Measurements from ENCODE around the gene PTPRN2.
"Not testable (repeated sequence)": the region's sequence is repeated elsewhere in the genome, so short reads cannot be mapped to it uniquely, and the experiment has no call there.

PTPRN2 gene

GRCh38 chr7:158407581-158408317 is 179.9 kb downstream of the PTPRN2 start:
- no peak for TF ChIP-seq CTCF (IDR thresholded peaks at IDR 0.05; ENCODE audit: borderline replicate concordance, insufficient read depth, low read depth, low read length)

GRCh38 chr7:158406801-158407200 is 180.8 kb downstream of the PTPRN2 start:
- no peak overlapping the region for H3K4me3 ChIP-seq (ENCODE audit: low read depth, low read length)
- no peak for TF ChIP-seq CTCF (IDR thresholded peaks at IDR 0.05; ENCODE audit: borderline replicate concordance, insufficient read depth, low read depth, low read length)

More at GRCh38 chr7:158407581-158408317, 179.9 kb downstream of the PTPRN2 start:
- H3K4me3 ChIP-seq (ENCODE audit: low read depth, low read length): no peak overlapping the region

- no peak for TF ChIP-seq CTCF (IDR thresholded peaks at IDR 0.05; ENCODE audit: borderline replicate concordance, insufficient read depth, low read depth, low read length)
These were observed 181.3 kb downstream of the PTPRN2 start for GRCh38 chr7:158406364-158406763.

GRCh38 chr7:158405771-158406170 is 181.9 kb downstream of the PTPRN2 start:
- not testable (repeated sequence) for H3K4me3 ChIP-seq (ENCODE audit: low read depth, low read length)

More at GRCh38 chr7:158406364-158406763, 181.3 kb downstream of the PTPRN2 start:
- no peak overlapping the region for H3K4me3 ChIP-seq (ENCODE audit: low read depth, low read length)

GRCh38 chr7:158405324-158405723 is 182.3 kb downstream of the PTPRN2 start:
- no peak for TF ChIP-seq CTCF (IDR thresholded peaks at IDR 0.05; ENCODE audit: borderline replicate concordance, insufficient read depth, low read depth, low read length)
- H3K4me3 ChIP-seq (ENCODE audit: low read depth, low read length): no peak overlapping the region

- no peak overlapping the region for H3K4me3 ChIP-seq (ENCODE audit: low read depth, low read length)
- no peak for TF ChIP-seq CTCF (IDR thresholded peaks at IDR 0.05; ENCODE audit: borderline replicate concordance, insufficient read depth, low read depth, low read length)
These were observed 183.4 kb downstream of the PTPRN2 start for GRCh38 chr7:158404031-158404761.

GRCh38 chr7:158403013-158403821 is 184.4 kb downstream of the PTPRN2 start:
- H3K4me3 ChIP-seq (ENCODE audit: low read depth, low read length): no peak overlapping the region
- TF ChIP-seq CTCF (IDR thresholded peaks at IDR 0.05; ENCODE audit: borderline replicate concordance, insufficient read depth, low read depth, low read length): no peak
